HCT116 (cell line): Measurements from ENCODE around the gene RAPGEF6. TPM values are rescaled to one million over a fixed set of nuclear protein-coding genes. Genes with fewer than 3 reads are reported as not detected.

Experiments used
- ATAC-seq: fragments of 200-7000 bp; cut with Tn5 transposase; 2 replicates; pipeline ENCODE4 v1.9.1; 2020; ENCODE audit warnings: mild to moderate bottlenecking, moderate library complexity
- BruUV-seq: library from RNA; stranded (reverse); fragments of 400-500 nt; replicated peaks from 2 replicates; lab custom pipeline; 2021; lab: Mats Ljungman, UMichigan
- CTCF ChIA-PET: fragments of 300-600 bp; sonication (Branson Sonifier 250); formaldehyde crosslinking; loops from one replicate; lab custom pipeline; 2021; ENCODE audit warnings: antibody characterized with exemption; lab: Charles Lee
- POLR2A ChIA-PET: fragments of 300-600, 350-600 bp; sonication (Branson Sonifier 250); formaldehyde crosslinking; loops from one replicate; lab custom pipeline; 2021; ENCODE audit warnings: antibody characterized with exemption; lab: Charles Lee
- RAD21 ChIA-PET, 2 experiments: fragments of 300-600 bp; sonication (Branson Sonifier 250); formaldehyde crosslinking; loops; one replicate each; lab custom pipeline; 2023; ENCODE audit warnings: low total read pairs in 2 of 2; ENCODE audit not compliant: uncharacterized antibody in 2 of 2, unreplicated experiment in 2 of 2, low non-redundant PET in 1 of 2; lab: Charles Lee
- DNase-seq: peaks from one replicate; pipeline ENCODE4 v3.0.0-alpha.2; 2010; ENCODE audit warnings: low read depth, low spot score
- H2AFZ ChIP-seq: fragments of 200-600 bp; shearing (Covaris generic), sonication (generic); 2 replicates; pipeline ENCODE4 v1.6.1; 2017; ENCODE audit warnings: low read depth, mixed run types, mixed read lengths, antibody characterized with exemption, low read length; ENCODE audit not compliant: poor library complexity, severe bottlenecking
- H3K27ac ChIP-seq: 2 replicates; pipeline ENCODE4 v1.5.1; 2012; ENCODE audit warnings: low read depth, low read length
- H3K27me3 ChIP-seq: fragments of 200-600 bp; sonication (generic); 2 replicates; pipeline ENCODE4 v1.6.1; 2016; ENCODE audit warnings: mixed run types, low read length, mixed read lengths; ENCODE audit not compliant: insufficient read depth
- H3K36me3 ChIP-seq, 2 experiments: fragments of 200-500 bp in 1 of 2; fragments of 200-600 bp in 1 of 2; sonication (Bioruptor generic) in 1 of 2; sonication (generic) in 1 of 2; 2 replicates each; pipeline versions ENCODE4 v1.5.1 to v1.6.1; 2014 to 2016; ENCODE audit warnings: low read length in 2 of 2, inconsistent platforms in 1 of 2, mixed read lengths in 1 of 2, mixed run types in 1 of 2; ENCODE audit not compliant: insufficient read depth in 2 of 2, control insufficient read depth in 1 of 2
- H3K4me1 ChIP-seq, 2 experiments: fragments of 200-600 bp in 1 of 2; sonication (generic) in 1 of 2; 2 replicates each; pipeline versions ENCODE4 v1.5.1 to v1.6.1; 2012 to 2017; ENCODE audit warnings: low read length in 2 of 2, inconsistent platforms in 1 of 2, mild to moderate bottlenecking in 1 of 2, mixed read lengths in 1 of 2, mixed run types in 1 of 2, moderate library complexity in 1 of 2; ENCODE audit not compliant: insufficient read depth in 2 of 2, control insufficient read depth in 1 of 2
- H3K4me2 ChIP-seq: fragments of 200-600 bp; sonication (generic); 2 replicates; pipeline ENCODE4 v1.6.1; 2017; ENCODE audit warnings: mixed run types, low read length, mixed read lengths
- H3K4me3 ChIP-seq, 2 experiments: fragments of 200-600 bp in 1 of 2; sonication (generic) in 1 of 2; replicated peaks in 1 of 2; 2 replicates each; pipeline ENCODE4 v1.5.1; 2011 to 2016; ENCODE audit warnings: low read length in 2 of 2, control low read depth in 1 of 2, low read depth in 1 of 2, mild to moderate bottlenecking in 1 of 2, mixed read lengths in 1 of 2, mixed run types in 1 of 2
- H3K79me2 ChIP-seq: fragments of 200-600 bp; sonication (generic); 2 replicates; pipeline ENCODE4 v1.6.1; 2017; ENCODE audit warnings: mild to moderate bottlenecking, mixed run types, low read length, moderate library complexity, mixed read lengths; ENCODE audit not compliant: insufficient read depth
- H3K9ac ChIP-seq: fragments of 200-600 bp; sonication (generic); 2 replicates; pipeline ENCODE4 v1.6.1; 2016; ENCODE audit warnings: low read length, mixed read lengths
- H3K9me2 ChIP-seq: fragments of 200-600 bp; sonication (generic), shearing (Covaris generic); 2 replicates; pipeline ENCODE4 v1.6.1; 2017; ENCODE audit warnings: mixed run types, mild to moderate bottlenecking, moderate library complexity; ENCODE audit not compliant: insufficient read depth
- H3K9me3 ChIP-seq, 2 experiments: fragments of 200-500 bp in 1 of 2; fragments of 200-600 bp in 1 of 2; sonication (Bioruptor generic) in 1 of 2; sonication (generic) in 1 of 2; 2 replicates each; pipeline ENCODE4 v1.6.1; 2014 to 2017; ENCODE audit warnings: low read length in 2 of 2, mixed read lengths in 2 of 2, inconsistent platforms in 1 of 2, low read depth in 1 of 2, mild to moderate bottlenecking in 1 of 2, mixed run types in 1 of 2, moderate library complexity in 1 of 2; ENCODE audit not compliant: control insufficient read depth in 1 of 2, insufficient read depth in 1 of 2
- H4K20me1 ChIP-seq: fragments of 200-600 bp; sonication (generic), shearing (Covaris generic); 2 replicates; pipeline ENCODE4 v1.6.1; 2017; ENCODE audit warnings: mixed run types, mild to moderate bottlenecking, moderate library complexity; ENCODE audit not compliant: insufficient read depth
- CBX3 ChIP-seq: IDR thresholded peaks from 2 replicates; pipeline ENCODE4 v1.6.1; 2012; ENCODE audit warnings: low read depth
- REST ChIP-seq: IDR thresholded peaks from 2 replicates; pipeline ENCODE4 v1.6.1; 2012; ENCODE audit warnings: low read depth
- SP1 ChIP-seq: IDR thresholded peaks from 2 replicates; pipeline ENCODE4 v1.6.1; 2012; ENCODE audit warnings: low read depth
- SRF ChIP-seq: IDR thresholded peaks from 2 replicates; pipeline ENCODE4 v1.6.1; 2012; ENCODE audit warnings: low read depth
- YY1 ChIP-seq: IDR thresholded peaks from 2 replicates; pipeline ENCODE4 v1.6.1; 2011; ENCODE audit warnings: low read length, low read depth, moderate library complexity, mild to moderate bottlenecking; ENCODE audit not compliant: insufficient replicate concordance; ENCODE audit errors: extremely low read depth
- ZFX ChIP-seq: fragments of 450-650 bp; IDR thresholded peaks from 2 replicates; pipeline ENCODE4 v1.6.1; 2017
- intact Hi-C: fragments of 100-400 bp; cut with micrococcal nuclease; formaldehyde crosslinking; loops from 2 replicates; pipeline ENCODE4 v1.10.0; 2022
- total RNA-seq: library from RNA; stranded (reverse); gene quantifications from one replicate; pipeline ENCODE4 v1.2.1, GENCODE V29; 2021; ENCODE audit not compliant: unreplicated experiment
- TF ChIP-seq, protein P1 (sequence below): IDR thresholded peaks from 2 replicates; pipeline ENCODE4 v1.6.1; 2011; ENCODE audit warnings: mild to moderate bottlenecking, low read length, moderate library complexity; ENCODE audit not compliant: insufficient replicate concordance; ENCODE audit errors: extremely low read depth

Gene RAPGEF6
- total RNA-seq, 1 experiment from 2014 or later = 18.4 TPM

- ATAC-seq (no peak), DNase-seq (no peak)
- Histone ChIP-seq H3K79me2 (peaks cover 15% of the 10 kb centered on the region; the same call in 1 of the 2 replicates), H3K4me2 (no peak overlapping the region), H3K4me3 (no peak overlapping the region), H3K4me1 (peaks cover 2 to 6% of the 10 kb centered on the region in 2 experiments; a peak in 1 of 4 replicates), H3K9ac (no peak overlapping the region), H2AFZ (no peak overlapping the region), H3K9me3 (no peaks in the 10 kb centered on the region), H3K36me3 (no peaks in the 10 kb centered on the region), H3K27ac (no peak overlapping the region), H3K27me3 (no peaks in the 10 kb centered on the region), H4K20me1 (no peaks in the 10 kb centered on the region), H3K9me2 (no peaks in the 10 kb centered on the region)
- intact Hi-C loops = no loop called here
- ChIA-PET RAD21 (no interaction called here), CTCF (no interaction called here), POLR2A (no interaction called here)
- no peak for TF ChIP-seq CBX3
- TF ChIP-seq, protein P1, sequence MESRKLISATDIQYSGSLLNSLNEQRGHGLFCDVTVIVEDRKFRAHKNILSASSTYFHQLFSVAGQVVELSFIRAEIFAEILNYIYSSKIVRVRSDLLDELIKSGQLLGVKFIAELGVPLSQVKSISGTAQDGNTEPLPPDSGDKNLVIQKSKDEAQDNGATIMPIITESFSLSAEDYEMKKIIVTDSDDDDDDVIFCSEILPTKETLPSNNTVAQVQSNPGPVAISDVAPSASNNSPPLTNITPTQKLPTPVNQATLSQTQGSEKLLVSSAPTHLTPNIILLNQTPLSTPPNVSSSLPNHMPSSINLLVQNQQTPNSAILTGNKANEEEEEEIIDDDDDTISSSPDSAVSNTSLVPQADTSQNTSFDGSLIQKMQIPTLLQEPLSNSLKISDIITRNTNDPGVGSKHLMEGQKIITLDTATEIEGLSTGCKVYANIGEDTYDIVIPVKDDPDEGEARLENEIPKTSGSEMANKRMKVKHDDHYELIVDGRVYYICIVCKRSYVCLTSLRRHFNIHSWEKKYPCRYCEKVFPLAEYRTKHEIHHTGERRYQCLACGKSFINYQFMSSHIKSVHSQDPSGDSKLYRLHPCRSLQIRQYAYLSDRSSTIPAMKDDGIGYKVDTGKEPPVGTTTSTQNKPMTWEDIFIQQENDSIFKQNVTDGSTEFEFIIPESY = no peak
- TF ChIP-seq YY1 = no peak
- no peak for TF ChIP-seq SP1
- TF ChIP-seq ZFX = no peak
- no peak for TF ChIP-seq SRF
- no peak for TF ChIP-seq REST
- BruUV-seq = no TSS peak
Observed at GRCh38 chr5:131377346-131377745, 257.7 kb downstream of the RAPGEF6 start.
